ENCODE results near the gene ZNF778. TPM values are rescaled to one million over a fixed set of nuclear protein-coding genes. Genes with fewer than 3 reads are reported as not detected.

ZNF778 gene
- total RNA-seq, 2 donors from 2014 or later = 17.1 to 27.2 TPM

- Histone ChIP-seq H3K4me1 (ENCODE audit: control insufficient read depth in 1 of 2, low read depth in 2 of 2) (peaks cover 9 to 10% of the 10 kb centered on the region in 2 donors), H3K4me3 (peak overlapping the region; percentile 51), H3K36me3 (no peaks in the 10 kb centered on the region), H3K27me3 (replicated peaks; ENCODE audit: insufficient read depth) (peaks cover 10% of the 10 kb centered on the region), H3K27ac (no peak overlapping the region), H3K9me3 (no peaks in the 10 kb centered on the region)
- DNase-seq (ENCODE audit: low spot score) = no peak
- TF ChIP-seq, protein P1, sequence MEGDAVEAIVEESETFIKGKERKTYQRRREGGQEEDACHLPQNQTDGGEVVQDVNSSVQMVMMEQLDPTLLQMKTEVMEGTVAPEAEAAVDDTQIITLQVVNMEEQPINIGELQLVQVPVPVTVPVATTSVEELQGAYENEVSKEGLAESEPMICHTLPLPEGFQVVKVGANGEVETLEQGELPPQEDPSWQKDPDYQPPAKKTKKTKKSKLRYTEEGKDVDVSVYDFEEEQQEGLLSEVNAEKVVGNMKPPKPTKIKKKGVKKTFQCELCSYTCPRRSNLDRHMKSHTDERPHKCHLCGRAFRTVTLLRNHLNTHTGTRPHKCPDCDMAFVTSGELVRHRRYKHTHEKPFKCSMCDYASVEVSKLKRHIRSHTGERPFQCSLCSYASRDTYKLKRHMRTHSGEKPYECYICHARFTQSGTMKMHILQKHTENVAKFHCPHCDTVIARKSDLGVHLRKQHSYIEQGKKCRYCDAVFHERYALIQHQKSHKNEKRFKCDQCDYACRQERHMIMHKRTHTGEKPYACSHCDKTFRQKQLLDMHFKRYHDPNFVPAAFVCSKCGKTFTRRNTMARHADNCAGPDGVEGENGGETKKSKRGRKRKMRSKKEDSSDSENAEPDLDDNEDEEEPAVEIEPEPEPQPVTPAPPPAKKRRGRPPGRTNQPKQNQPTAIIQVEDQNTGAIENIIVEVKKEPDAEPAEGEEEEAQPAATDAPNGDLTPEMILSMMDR (IDR thresholded peaks at IDR 0.05) = no peak
- no peak for ATAC-seq (ENCODE audit: insufficient number of reproducible peaks, low FRiP score, low read depth)
These were observed 16.6 kb upstream of the ZNF778 start for GRCh38 chr16:89200850-89201411.

DNA sequence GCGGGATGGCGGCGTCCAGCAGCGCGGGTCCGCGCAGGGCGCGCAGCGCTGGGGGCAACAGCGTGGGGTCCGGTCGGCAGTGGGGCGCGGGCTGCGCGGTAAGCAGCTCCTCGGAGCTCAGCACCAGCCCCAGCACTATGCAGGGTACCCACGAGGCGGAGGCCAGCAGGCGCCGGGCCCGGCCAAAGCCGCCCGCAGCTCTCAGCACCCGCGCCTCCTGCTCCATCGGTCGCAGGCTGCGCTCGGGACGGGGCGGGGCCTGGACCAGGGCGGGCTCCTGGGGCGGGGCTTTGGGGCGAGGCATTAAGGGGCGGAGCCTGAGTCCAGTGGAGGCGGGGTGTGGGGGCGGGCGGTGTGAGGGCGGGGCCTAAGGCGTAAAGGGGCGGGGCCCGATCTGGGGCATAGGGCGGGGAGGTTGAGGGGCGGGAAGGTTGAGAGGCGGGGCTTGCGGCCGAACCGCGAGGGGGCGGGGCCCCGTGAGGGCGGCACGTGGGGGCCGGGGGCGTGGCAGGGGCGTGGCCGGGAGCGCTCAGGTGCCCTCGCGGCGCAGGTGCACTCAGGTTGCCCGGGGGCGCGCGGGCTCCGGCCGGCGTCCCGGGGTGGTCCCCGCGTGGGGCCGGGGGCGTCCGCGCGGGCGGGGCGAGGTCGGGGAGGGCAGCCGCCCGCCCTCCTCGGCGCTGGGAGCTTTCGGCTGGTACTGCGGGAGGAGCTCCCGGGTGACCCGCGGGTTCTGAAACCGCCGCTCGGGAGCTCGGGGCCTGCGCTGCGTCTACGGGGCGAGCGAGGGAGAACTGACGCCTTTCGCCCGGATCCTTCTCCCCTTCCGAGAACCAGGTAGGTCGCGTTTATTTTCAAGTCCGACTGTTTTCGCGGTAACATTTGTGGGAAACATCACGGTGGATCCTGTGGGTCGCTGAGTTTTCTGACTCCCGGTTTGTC is 15.8 kb upstream of the ZNF778 start:
- H3K4me1 ChIP-seq (ENCODE audit: control insufficient read depth in 1 of 2, low read depth in 2 of 2) = peaks cover 9 to 10% of the 10 kb centered on the region in 2 donors
- H3K4me3 ChIP-seq = peak overlapping the region; percentile 51
- H3K27ac ChIP-seq = no peak overlapping the region
- peaks cover 10% of the 10 kb centered on the region for H3K27me3 ChIP-seq (replicated peaks; ENCODE audit: insufficient read depth)
- no peaks in the 10 kb centered on the region for H3K9me3 ChIP-seq
- no peaks in the 10 kb centered on the region for H3K36me3 ChIP-seq
- TF ChIP-seq, protein P1 (IDR thresholded peaks at IDR 0.05) = no peak
- no peak for DNase-seq (ENCODE audit: low spot score)
- no peak for ATAC-seq (ENCODE audit: insufficient number of reproducible peaks, low FRiP score, low read depth)

GRCh38 chr16:89202422-89203215 is 14.9 kb upstream of the ZNF778 start:
- no peak overlapping the region for H3K27ac ChIP-seq
- no peaks in the 10 kb centered on the region for H3K9me3 ChIP-seq
- no peak for ATAC-seq (ENCODE audit: insufficient number of reproducible peaks, low FRiP score, low read depth)
- H3K4me3 ChIP-seq = peak overlapping the region; percentile 51
- H3K4me1 ChIP-seq (ENCODE audit: control insufficient read depth in 1 of 2, low read depth in 2 of 2) = peaks cover 9 to 10% of the 10 kb centered on the region in 2 donors
- no peak for DNase-seq (ENCODE audit: low spot score)
- peaks cover 10% of the 10 kb centered on the region for H3K27me3 ChIP-seq (replicated peaks; ENCODE audit: insufficient read depth)
- no peaks in the 10 kb centered on the region for H3K36me3 ChIP-seq
- TF ChIP-seq, protein P1 (IDR thresholded peaks at IDR 0.05) = no peak

- ATAC-seq (ENCODE audit: insufficient number of reproducible peaks, low FRiP score, low read depth) = no peak
- H3K27me3 ChIP-seq (replicated peaks; ENCODE audit: insufficient read depth) = no peaks in the 10 kb centered on the region
- TF ChIP-seq, protein P1 (IDR thresholded peaks at IDR 0.05) = no peak
- DNase-seq (ENCODE audit: low spot score) = no peak
- H3K9me3 ChIP-seq = no peaks in the 10 kb centered on the region
- H3K27ac ChIP-seq = no peak overlapping the region
- H3K4me3 ChIP-seq = no peak overlapping the region
- H3K4me1 ChIP-seq (ENCODE audit: control insufficient read depth in 1 of 2, low read depth in 2 of 2) = no peaks in the 10 kb centered on the region
- H3K36me3 ChIP-seq = no peaks in the 10 kb centered on the region
These were observed 9.5 kb upstream of the ZNF778 start for GRCh38 chr16:89207993-89208392.
